BLaER1 treated with 17β-estradiol and CSF1 and Interleukin-3, amounts not matched to agents 10 nM and 100 nM (cell line): ENCODE data around the gene IPPK.

Experiments
- H3K27ac ChIP-seq, 11 experiments: shearing (Covaris generic); formaldehyde crosslinking; 2 replicates each; pipeline ENCODE4 v1.8.1; 2022
- H3K27me3 ChIP-seq, 11 experiments: shearing (Covaris generic); formaldehyde crosslinking; 2 replicates each; pipeline ENCODE4 v1.8.1; 2022
- H3K36me3 ChIP-seq, 11 experiments: shearing (Covaris generic); formaldehyde crosslinking; 2 replicates each; pipeline ENCODE4 v1.8.1; 2022
- H3K4me1 ChIP-seq, 10 experiments: shearing (Covaris generic); formaldehyde crosslinking; 2 replicates each; pipeline ENCODE4 v1.8.1; 2022
- H3K4me2 ChIP-seq, 11 experiments: shearing (Covaris generic); formaldehyde crosslinking; 2 replicates each; pipeline ENCODE4 v1.8.1; 2022
- H3K4me3 ChIP-seq, 10 experiments: shearing (Covaris generic); formaldehyde crosslinking; 2 replicates each; pipeline ENCODE4 v1.8.1; 2022
- H3K9ac ChIP-seq, 11 experiments: shearing (Covaris generic); formaldehyde crosslinking; 2 replicates each; pipeline ENCODE4 v1.8.1; 2022
- H3K9me3 ChIP-seq, 11 experiments: shearing (Covaris generic); formaldehyde crosslinking; replicated peaks in 1 of 11; 2 replicates each; pipeline ENCODE4 v1.8.1; 2022
- H4K20me1 ChIP-seq, 11 experiments: shearing (Covaris generic); formaldehyde crosslinking; 2 replicates each; pipeline ENCODE4 v1.8.1; 2022
- Cebpa-rat ChIP-seq, 11 experiments: shearing (Covaris generic); IDR thresholded peaks; 2 replicates each; pipeline ENCODE4 v1.8.1; 2022

IPPK gene

DNA sequence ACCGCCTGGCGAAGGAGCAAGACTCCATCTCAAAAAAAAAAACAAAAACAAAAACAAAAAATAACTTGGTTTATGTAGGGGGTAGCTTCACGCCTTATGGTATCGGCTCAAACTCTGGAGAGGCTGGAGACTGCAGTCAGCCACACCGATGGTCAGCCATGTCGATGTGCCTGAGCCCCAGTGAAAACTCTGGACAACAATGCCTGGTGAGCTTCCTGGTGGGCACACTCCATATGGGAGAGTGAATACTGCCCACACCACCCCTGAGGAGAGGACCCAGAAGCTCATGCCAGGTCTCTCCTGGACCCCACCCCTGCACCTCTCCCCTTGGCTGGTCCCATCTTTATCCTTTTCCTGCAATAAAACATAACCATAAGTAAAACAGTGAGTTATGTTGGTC, 19.6 kb downstream of the IPPK start:
- peaks cover 0 to 18% (median 10%) of the 10 kb centered on the region in 11 experiments; a peak in 17 of 22 replicates for H3K9me3 ChIP-seq
- no peak overlapping the region for H3K9ac ChIP-seq
- H3K4me3 ChIP-seq = no peak overlapping the region
- H3K27me3 ChIP-seq = no peaks in the 10 kb centered on the region
- peak overlapping the region in 1 of 11 experiments; percentile 3; a peak in 2 of 22 replicates for H3K27ac ChIP-seq
- H3K36me3 ChIP-seq = peaks cover 71 to 100% (median 95%) of the 10 kb centered on the region in 11 experiments
- no peak overlapping the region; a peak in 1 of 22 replicates for H3K4me2 ChIP-seq
- H3K4me1 ChIP-seq = peaks cover 9 to 59% (median 42%) of the 10 kb centered on the region in 10 experiments
- no peak for TF ChIP-seq Cebpa-rat (IDR thresholded peaks at IDR 0.05)
- peaks cover 0 to 52% (median 10%) of the 10 kb centered on the region in 11 experiments; a peak in 13 of 22 replicates for H4K20me1 ChIP-seq

DNA sequence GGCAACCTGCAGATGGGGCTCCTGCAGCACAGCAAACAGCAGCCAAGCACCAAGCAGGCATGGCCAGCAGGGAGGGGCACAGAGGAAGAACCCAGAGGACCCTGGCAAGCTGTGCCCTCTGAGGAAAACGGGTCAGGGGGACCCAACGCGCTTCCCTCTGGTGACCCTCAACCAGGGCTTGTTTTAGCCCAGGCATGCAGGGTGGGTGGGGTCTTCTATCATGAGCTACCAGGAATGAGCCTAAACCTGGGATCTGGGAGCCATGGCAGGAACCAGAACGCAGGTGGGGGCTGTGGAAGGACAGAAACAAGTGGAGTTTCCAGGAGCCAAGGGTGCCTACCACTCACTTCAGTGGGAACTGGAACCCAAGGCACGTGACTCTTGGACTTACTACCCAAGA, 20.9 kb downstream of the IPPK start:
- no peak overlapping the region for H3K4me3 ChIP-seq
- TF ChIP-seq Cebpa-rat (IDR thresholded peaks at IDR 0.05) = no peak
- H3K27ac ChIP-seq = peak overlapping the region in 3 of 11 experiments; percentile 6 to 34 (median 21); a peak in 1 of 22 replicates
- peaks cover 0 to 47% (median 29%) of the 10 kb centered on the region in 10 experiments; a peak in 16 of 20 replicates for H3K4me1 ChIP-seq
- H3K9me3 ChIP-seq = peaks cover 0 to 20% (median 14%) of the 10 kb centered on the region in 11 experiments; a peak in 17 of 22 replicates
- H3K4me2 ChIP-seq = 0 out of 22 replicates have a peak overlapping the region, but pooled peaks of 2 of the 11 experiments have one; percentile 10 to 13
- no peak overlapping the region for H3K9ac ChIP-seq
- no peaks in the 10 kb centered on the region for H3K27me3 ChIP-seq
- peaks cover 82 to 100% (median 98%) of the 10 kb centered on the region in 11 experiments for H3K36me3 ChIP-seq
- peaks cover 0 to 48% (median 0%) of the 10 kb centered on the region in 11 experiments; a peak in 9 of 22 replicates for H4K20me1 ChIP-seq

DNA sequence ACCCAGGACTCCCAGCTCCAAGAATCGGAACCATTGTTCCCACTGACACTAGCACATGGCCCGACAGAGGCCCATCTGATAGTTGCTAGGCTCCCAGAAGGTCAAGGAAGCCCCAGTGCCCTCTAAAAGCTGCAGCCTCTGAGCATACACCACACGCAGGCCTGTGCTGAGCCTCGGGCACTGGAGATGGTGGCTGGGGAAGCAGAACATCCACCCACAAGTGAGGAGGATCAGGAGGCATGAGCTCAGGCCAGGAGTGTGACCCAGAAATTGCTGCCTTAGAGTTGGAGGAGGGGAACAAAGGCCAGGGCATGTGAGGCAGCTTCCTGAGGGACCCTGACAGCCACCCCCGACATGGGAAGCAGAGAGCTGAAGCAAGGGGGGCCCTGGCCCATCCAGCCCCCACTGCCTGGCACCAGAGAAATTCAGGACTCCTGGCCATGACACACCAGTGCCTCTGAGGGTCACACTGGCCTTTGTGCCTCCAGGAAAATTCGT, 21.4 kb downstream of the IPPK start:
- H3K4me2 ChIP-seq = peak overlapping the region in 4 of 11 experiments; percentile 10 to 18 (median 15); a peak in 3 of 22 replicates
- peaks cover 0 to 46% (median 0%) of the 10 kb centered on the region in 11 experiments; a peak in 8 of 22 replicates for H4K20me1 ChIP-seq
- H3K4me1 ChIP-seq = peaks cover 0 to 42% (median 24%) of the 10 kb centered on the region in 10 experiments; a peak in 15 of 20 replicates
- H3K27ac ChIP-seq = peak overlapping the region in 3 of 11 experiments; percentile 6 to 34 (median 21); a peak in 2 of 22 replicates
- H3K4me3 ChIP-seq = no peak overlapping the region
- H3K9ac ChIP-seq = no peak overlapping the region; a peak in 2 of 22 replicates
- TF ChIP-seq Cebpa-rat (IDR thresholded peaks at IDR 0.05) = no peak
- no peaks in the 10 kb centered on the region for H3K27me3 ChIP-seq
- H3K9me3 ChIP-seq = peaks cover 0 to 20% (median 14%) of the 10 kb centered on the region in 11 experiments; a peak in 17 of 22 replicates
- H3K36me3 ChIP-seq = peaks cover 87 to 100% (median 98%) of the 10 kb centered on the region in 11 experiments

DNA sequence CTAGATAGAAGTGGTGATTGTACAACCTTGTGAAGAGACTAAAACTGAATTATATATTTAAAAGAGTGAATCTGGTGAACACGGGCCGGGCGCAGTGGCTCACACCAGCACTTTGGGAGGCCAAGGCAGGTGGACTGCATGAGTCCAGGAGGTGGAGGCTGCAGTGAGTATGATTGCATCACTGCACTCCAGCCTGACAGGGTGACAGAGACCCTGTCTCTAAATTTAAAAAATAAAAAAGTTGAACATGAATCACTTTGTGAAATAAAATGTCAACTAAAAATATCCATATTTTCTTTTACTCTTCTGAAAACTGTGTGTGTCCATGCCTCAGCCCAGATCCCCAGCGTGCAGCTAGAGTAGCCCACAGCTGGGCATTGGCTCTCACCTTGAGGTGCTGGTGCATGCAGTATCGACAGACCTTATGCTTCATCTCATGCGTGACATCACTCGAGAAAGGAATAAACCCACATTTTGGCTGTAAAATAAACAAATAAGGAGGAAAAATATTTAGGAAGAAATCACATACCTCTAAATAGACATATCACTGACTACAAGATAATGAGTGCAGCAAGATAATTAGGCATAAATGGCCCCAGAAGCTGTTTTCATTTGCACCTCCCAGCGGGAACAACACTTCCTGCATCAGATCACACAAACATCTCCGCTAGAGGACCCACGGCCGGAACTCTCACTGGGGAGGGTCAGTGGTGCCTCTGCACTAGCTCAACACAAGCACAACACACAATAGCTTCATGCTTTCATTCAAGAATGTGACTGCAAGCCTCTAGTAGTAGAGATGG, 22.1 kb downstream of the IPPK start:
- peak overlapping the region in 4 of 11 experiments; percentile 10 to 18 (median 15); a peak in 3 of 22 replicates for H3K4me2 ChIP-seq
- peaks cover 0 to 35% (median 18%) of the 10 kb centered on the region in 10 experiments; a peak in 14 of 20 replicates for H3K4me1 ChIP-seq
- H3K4me3 ChIP-seq = no peak overlapping the region
- H3K27me3 ChIP-seq = no peaks in the 10 kb centered on the region
- H3K9ac ChIP-seq = no peak overlapping the region; a peak in 1 of 22 replicates
- H4K20me1 ChIP-seq = peaks cover 0 to 40% (median 0%) of the 10 kb centered on the region in 11 experiments; a peak in 9 of 22 replicates
- peak overlapping the region in 1 of 11 experiments; percentile 21; a peak in 2 of 22 replicates for H3K27ac ChIP-seq
- peaks cover 0 to 20% (median 14%) of the 10 kb centered on the region in 11 experiments; a peak in 17 of 22 replicates for H3K9me3 ChIP-seq
- H3K36me3 ChIP-seq = peaks cover 93 to 100% (median 98%) of the 10 kb centered on the region in 11 experiments
- TF ChIP-seq Cebpa-rat (IDR thresholded peaks at IDR 0.05) = no peak

DNA sequence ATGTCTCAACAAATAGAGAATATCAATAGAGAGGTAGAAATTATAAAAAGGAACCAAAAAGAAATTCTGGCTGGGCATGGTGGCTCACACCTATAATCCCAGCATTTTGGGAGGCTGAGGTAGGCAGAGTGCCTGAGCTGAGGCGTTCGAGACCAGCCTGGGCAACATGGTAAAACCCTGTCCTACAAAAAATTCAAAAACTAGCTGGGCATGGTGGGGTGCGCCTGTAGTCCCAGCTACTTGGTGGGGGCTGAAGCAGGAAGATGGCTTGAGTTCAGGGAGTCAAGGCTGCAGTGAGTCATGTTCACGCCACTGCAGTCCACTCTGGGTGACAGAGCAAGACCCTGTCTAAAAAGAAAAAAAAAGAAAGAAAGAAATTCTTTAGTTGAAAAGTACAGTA, 24.9 kb downstream of the IPPK start:
- H3K9ac ChIP-seq = no peak overlapping the region
- peaks cover 0 to 58% (median 0%) of the 10 kb centered on the region in 11 experiments; a peak in 7 of 22 replicates for H4K20me1 ChIP-seq
- no peak overlapping the region for H3K4me2 ChIP-seq
- H3K36me3 ChIP-seq = peaks cover 94 to 100% (median 99%) of the 10 kb centered on the region in 11 experiments
- no peak overlapping the region for H3K27ac ChIP-seq
- H3K9me3 ChIP-seq = peaks cover 0 to 20% (median 14%) of the 10 kb centered on the region in 11 experiments; a peak in 17 of 22 replicates
- H3K4me1 ChIP-seq = peaks cover 0 to 14% (median 12%) of the 10 kb centered on the region in 10 experiments; a peak in 13 of 20 replicates
- no peak overlapping the region for H3K4me3 ChIP-seq
- TF ChIP-seq Cebpa-rat (IDR thresholded peaks at IDR 0.05) = no peak
- no peaks in the 10 kb centered on the region for H3K27me3 ChIP-seq

DNA sequence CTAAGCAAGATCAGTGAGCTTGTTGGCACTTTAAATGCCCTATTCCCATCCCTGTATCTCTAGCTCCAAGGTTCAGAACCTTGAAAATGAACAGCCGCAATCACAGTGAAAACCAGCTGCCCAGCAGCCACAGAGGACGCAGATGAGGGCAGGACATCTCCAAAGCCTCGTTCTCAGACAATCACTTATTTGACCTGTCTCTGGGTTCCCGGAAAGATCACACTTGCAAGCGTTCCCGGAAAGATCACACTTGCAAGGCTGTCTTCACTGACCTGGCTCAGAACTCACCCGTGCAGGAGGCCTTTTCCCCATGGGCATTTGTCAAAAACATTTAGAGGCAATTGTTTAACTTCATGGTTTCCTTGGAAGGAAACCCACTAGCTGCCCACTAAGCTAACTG, 25.7 kb downstream of the IPPK start:
- peaks cover 0 to 20% (median 14%) of the 10 kb centered on the region in 11 experiments; a peak in 17 of 22 replicates for H3K9me3 ChIP-seq
- H3K4me1 ChIP-seq = peaks cover 0 to 14% (median 12%) of the 10 kb centered on the region in 10 experiments; a peak in 13 of 20 replicates
- peaks cover 0 to 63% (median 0%) of the 10 kb centered on the region in 11 experiments; a peak in 7 of 22 replicates for H4K20me1 ChIP-seq
- no peak overlapping the region for H3K4me3 ChIP-seq
- no peak overlapping the region for H3K4me2 ChIP-seq
- H3K27me3 ChIP-seq = no peaks in the 10 kb centered on the region
- TF ChIP-seq Cebpa-rat (IDR thresholded peaks at IDR 0.05) = no peak
- H3K27ac ChIP-seq = no peak overlapping the region
- peaks cover 98 to 100% (median 99%) of the 10 kb centered on the region in 11 experiments for H3K36me3 ChIP-seq
- no peak overlapping the region for H3K9ac ChIP-seq

DNA sequence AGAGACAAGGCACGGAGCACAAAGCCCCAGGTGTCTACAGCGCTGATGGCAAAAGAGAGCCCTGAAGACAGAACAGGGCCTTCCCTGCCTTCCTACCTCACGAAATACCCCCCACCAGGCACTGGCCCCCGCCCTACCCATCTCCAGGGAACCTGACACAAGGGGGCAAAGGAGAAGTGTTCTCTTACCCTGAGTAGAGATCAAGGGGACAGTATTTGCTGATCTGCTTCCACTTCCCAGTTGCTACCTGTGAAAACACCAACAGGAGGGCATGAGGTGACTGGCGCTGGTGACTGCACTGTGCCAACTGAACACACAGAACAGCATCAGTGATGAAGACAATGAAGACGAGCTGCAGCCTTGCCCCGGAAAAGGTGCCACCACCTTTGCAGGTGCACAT, 27.4 kb downstream of the IPPK start:
- Histone ChIP-seq H3K4me2 (no peak overlapping the region), H3K9me3 (peaks cover 0 to 20% (median 12%) of the 10 kb centered on the region in 11 experiments; a peak in 17 of 22 replicates), H3K36me3 (peaks cover 98 to 100% (median 99%) of the 10 kb centered on the region in 11 experiments), H3K27me3 (no peaks in the 10 kb centered on the region), H3K4me3 (no peak overlapping the region), H3K27ac (no peak overlapping the region), H3K9ac (no peak overlapping the region), H4K20me1 (peaks cover 0 to 65% (median 4%) of the 10 kb centered on the region in 11 experiments; a peak in 9 of 22 replicates), H3K4me1 (no peaks in the 10 kb centered on the region)
- no peak for TF ChIP-seq Cebpa-rat (IDR thresholded peaks at IDR 0.05)

DNA sequence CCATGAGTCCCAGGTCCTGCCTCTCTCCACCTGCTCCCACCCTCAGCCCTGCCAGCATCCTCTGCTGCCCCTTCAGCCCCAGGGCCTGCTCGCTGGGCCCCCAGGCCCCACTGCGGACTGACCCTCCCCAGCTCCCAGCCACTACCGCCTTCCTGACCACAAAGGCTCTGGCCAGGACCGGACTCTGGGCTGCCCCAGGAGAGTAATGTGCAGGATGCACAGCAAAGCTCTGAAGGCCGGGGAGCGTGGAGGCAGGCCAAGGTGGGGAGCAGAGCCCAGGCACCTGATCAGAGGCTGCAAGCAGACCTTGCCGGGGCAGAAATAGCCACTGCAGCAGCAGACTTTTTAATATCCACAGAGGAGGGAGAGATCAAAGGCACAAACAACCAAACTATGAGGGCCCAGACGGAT, 27.9 kb downstream of the IPPK start:
- H3K27me3 ChIP-seq = no peaks in the 10 kb centered on the region
- H3K4me3 ChIP-seq = no peak overlapping the region
- no peaks in the 10 kb centered on the region for H3K4me1 ChIP-seq
- no peak overlapping the region for H3K9ac ChIP-seq
- peaks cover 0 to 19% (median 11%) of the 10 kb centered on the region in 11 experiments; a peak in 17 of 22 replicates for H3K9me3 ChIP-seq
- no peak for TF ChIP-seq Cebpa-rat (IDR thresholded peaks at IDR 0.05)
- peaks cover 0 to 70% (median 4%) of the 10 kb centered on the region in 11 experiments; a peak in 9 of 22 replicates for H4K20me1 ChIP-seq
- no peak overlapping the region for H3K27ac ChIP-seq
- H3K4me2 ChIP-seq = no peak overlapping the region
- peaks cover 98 to 100% (median 99%) of the 10 kb centered on the region in 11 experiments for H3K36me3 ChIP-seq
